Nephron (organoid): Measurements from ENCODE around the gene OR2Z1.

Experiments
- H3K27ac Mint-ChIP-seq, 3 experiments: 2 replicates each; pipeline ENCODE4 v1.8.0; 2020; ENCODE audit warnings: mixed read lengths in 3 of 3, mild to moderate bottlenecking in 2 of 3, moderate library complexity in 1 of 3
- H3K27me3 Mint-ChIP-seq: 2 replicates; pipeline ENCODE4 v1.8.0; 2021; ENCODE audit warnings: low read depth, mild to moderate bottlenecking, moderate library complexity, mixed read lengths
- H3K36me3 Mint-ChIP-seq: 2 replicates; pipeline ENCODE4 v1.8.0; 2020; ENCODE audit warnings: low read depth, mixed read lengths
- H3K4me1 Mint-ChIP-seq: 2 replicates; pipeline ENCODE4 v1.8.0; 2020; ENCODE audit warnings: mixed read lengths
- H3K4me3 Mint-ChIP-seq, 3 experiments: 2 replicates each; pipeline ENCODE4 v1.8.0; 2020; ENCODE audit warnings: mild to moderate bottlenecking in 3 of 3, mixed read lengths in 3 of 3, moderate library complexity in 2 of 3
- H3K9me3 Mint-ChIP-seq: 2 replicates; pipeline ENCODE4 v1.8.0; 2020; ENCODE audit warnings: mixed read lengths
- CTCF ChIP-seq, 3 experiments: fragments of 200-600 bp; sonication (generic); IDR thresholded peaks; one replicate each; pipeline ENCODE4 v1.5.0; 2021; ENCODE audit warnings: antibody characterized with exemption in 3 of 3; ENCODE audit not compliant: unreplicated experiment in 3 of 3

Gene OR2Z1

GRCh38 chr19:8681345-8682029 lies 39.9 kb upstream of the OR2Z1 start:
- TF ChIP-seq CTCF (IDR thresholded peaks at IDR 0.05; ENCODE audit: unreplicated experiment in 3 of 3) = no peak
- Mint-ChIP-seq H3K27ac (no peak overlapping the region), H3K36me3 (no peaks in the 10 kb centered on the region), H3K27me3 (peaks cover 9% of the 10 kb centered on the region), H3K4me3 (no peak overlapping the region), H3K4me1 (no peaks in the 10 kb centered on the region), H3K9me3 (peaks cover 10% of the 10 kb centered on the region)

- H3K4me1 Mint-ChIP-seq = no peaks in the 10 kb centered on the region
- no peak for TF ChIP-seq CTCF (IDR thresholded peaks at IDR 0.05; ENCODE audit: unreplicated experiment in 3 of 3)
Observed at GRCh38 chr19:8682472-8682871, 39.0 kb upstream of the OR2Z1 start.

GRCh38 chr19:8682931-8683330 lies 38.5 kb upstream of the OR2Z1 start:
- H3K27me3 Mint-ChIP-seq = peaks cover 9% of the 10 kb centered on the region

More at GRCh38 chr19:8682472-8682871, 39.0 kb upstream of the OR2Z1 start:
- H3K27ac Mint-ChIP-seq = no peak overlapping the region
- H3K9me3 Mint-ChIP-seq = peaks cover 10% of the 10 kb centered on the region
- H3K36me3 Mint-ChIP-seq = no peaks in the 10 kb centered on the region
- H3K27me3 Mint-ChIP-seq = peaks cover 9% of the 10 kb centered on the region
- no peak overlapping the region for H3K4me3 Mint-ChIP-seq

GRCh38 chr19:8684001-8684902 lies 37.2 kb upstream of the OR2Z1 start:
- H3K9me3 Mint-ChIP-seq = peaks cover 3% of the 10 kb centered on the region
- no peak overlapping the region for H3K27ac Mint-ChIP-seq
- H3K36me3 Mint-ChIP-seq = no peaks in the 10 kb centered on the region
- TF ChIP-seq CTCF (IDR thresholded peaks at IDR 0.05; ENCODE audit: unreplicated experiment in 3 of 3) = no peak
- no peak overlapping the region for H3K4me3 Mint-ChIP-seq
- peaks cover 5% of the 10 kb centered on the region for H3K27me3 Mint-ChIP-seq
- H3K4me1 Mint-ChIP-seq = no peaks in the 10 kb centered on the region

More at GRCh38 chr19:8682931-8683330, 38.5 kb upstream of the OR2Z1 start:
- Mint-ChIP-seq H3K4me1 (no peaks in the 10 kb centered on the region), H3K9me3 (peaks cover 7% of the 10 kb centered on the region), H3K36me3 (no peaks in the 10 kb centered on the region), H3K27ac (no peak overlapping the region), H3K4me3 (no peak overlapping the region)
- no peak for TF ChIP-seq CTCF (IDR thresholded peaks at IDR 0.05; ENCODE audit: unreplicated experiment in 3 of 3)

GRCh38 chr19:8686549-8686948 lies 34.9 kb upstream of the OR2Z1 start:
- Mint-ChIP-seq H3K36me3 (no peaks in the 10 kb centered on the region), H3K4me1 (no peaks in the 10 kb centered on the region), H3K27ac (no peak overlapping the region), H3K4me3 (no peak overlapping the region), H3K9me3 (peaks cover 7% of the 10 kb centered on the region), H3K27me3 (peaks cover 6% of the 10 kb centered on the region)
- no peak for TF ChIP-seq CTCF (IDR thresholded peaks at IDR 0.05; ENCODE audit: unreplicated experiment in 3 of 3)
